Tibial nerve (tissue), 4 donors: Measurements from ENCODE around the gene MSI2.

Source experiments
- EP300 ChIP-seq, 2 donors: sonication (generic); formaldehyde crosslinking; IDR thresholded peaks; one replicate each; pipeline ENCODE4 v1.6.1; 2017; ENCODE audit warnings: antibody characterized with exemption in 2 of 2, mild to moderate bottlenecking in 1 of 2
- POLR2A ChIP-seq, 2 donors: fragments of 450-650 bp; IDR thresholded peaks; one replicate each; pipeline ENCODE4 v1.6.1; 2017; ENCODE audit warnings: antibody characterized with exemption in 2 of 2, mild to moderate bottlenecking in 2 of 2, moderate library complexity in 2 of 2
- TF ChIP-seq, protein P1 (sequence below), 5 experiments: fragments of 200-600 bp in 3 of 5; fragments of 450-650 bp in 2 of 5; sonication (generic) in 3 of 5; IDR thresholded peaks; one replicate each; pipeline ENCODE4 v1.5.1; 2016 to 2019; ENCODE audit warnings: antibody characterized with exemption in 5 of 5, mild to moderate bottlenecking in 3 of 5, moderate library complexity in 2 of 5

DNA sequence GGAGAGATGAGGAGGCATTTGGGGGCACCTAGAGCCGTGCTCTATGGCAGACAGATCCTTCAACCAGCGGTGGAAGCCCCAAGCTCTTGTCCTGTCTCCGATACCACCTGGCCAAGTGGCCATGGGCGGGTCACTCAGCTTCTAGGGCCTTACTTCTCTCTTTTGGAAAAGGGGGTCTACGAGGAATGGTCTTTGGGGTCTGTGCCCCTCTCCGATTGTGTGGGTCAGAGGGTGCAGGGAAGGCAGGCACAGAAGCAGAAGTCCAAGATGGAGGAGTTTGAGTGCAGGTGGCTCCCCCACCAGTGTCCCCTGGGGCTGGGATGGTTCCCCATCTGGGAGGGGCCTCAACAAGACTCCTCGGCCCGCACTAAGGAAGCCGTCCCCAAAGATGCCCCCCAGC lies 372.1 kb downstream of the MSI2 start:
- TF ChIP-seq POLR2A (IDR thresholded peaks at IDR 0.05) (no peak), EP300 (IDR thresholded peaks at IDR 0.05) (no peak)
- TF ChIP-seq, protein P1, sequence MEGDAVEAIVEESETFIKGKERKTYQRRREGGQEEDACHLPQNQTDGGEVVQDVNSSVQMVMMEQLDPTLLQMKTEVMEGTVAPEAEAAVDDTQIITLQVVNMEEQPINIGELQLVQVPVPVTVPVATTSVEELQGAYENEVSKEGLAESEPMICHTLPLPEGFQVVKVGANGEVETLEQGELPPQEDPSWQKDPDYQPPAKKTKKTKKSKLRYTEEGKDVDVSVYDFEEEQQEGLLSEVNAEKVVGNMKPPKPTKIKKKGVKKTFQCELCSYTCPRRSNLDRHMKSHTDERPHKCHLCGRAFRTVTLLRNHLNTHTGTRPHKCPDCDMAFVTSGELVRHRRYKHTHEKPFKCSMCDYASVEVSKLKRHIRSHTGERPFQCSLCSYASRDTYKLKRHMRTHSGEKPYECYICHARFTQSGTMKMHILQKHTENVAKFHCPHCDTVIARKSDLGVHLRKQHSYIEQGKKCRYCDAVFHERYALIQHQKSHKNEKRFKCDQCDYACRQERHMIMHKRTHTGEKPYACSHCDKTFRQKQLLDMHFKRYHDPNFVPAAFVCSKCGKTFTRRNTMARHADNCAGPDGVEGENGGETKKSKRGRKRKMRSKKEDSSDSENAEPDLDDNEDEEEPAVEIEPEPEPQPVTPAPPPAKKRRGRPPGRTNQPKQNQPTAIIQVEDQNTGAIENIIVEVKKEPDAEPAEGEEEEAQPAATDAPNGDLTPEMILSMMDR (IDR thresholded peaks at IDR 0.05): no peak
